ENCODE results near the gene KRTAP27-1.

The KRTAP27-1 gene

GRCh38 chr21:30355906-30356305, 18.4 kb upstream of the KRTAP27-1 start:
- Histone ChIP-seq H3K4me1 (ENCODE audit: insufficient read depth, low read length, severe bottlenecking) (no peaks in the 10 kb centered on the region), H2AFZ (ENCODE audit: low read length) (no peak overlapping the region), H3K9me3 (ENCODE audit: low read length) (no peaks in the 10 kb centered on the region), H3K36me3 (ENCODE audit: insufficient read depth, low read length) (no peaks in the 10 kb centered on the region), H3F3A (ENCODE audit: insufficient read depth, low read length) (no peaks in the 10 kb centered on the region), H3K9ac (ENCODE audit: low read length) (no peak overlapping the region), H3K27ac (ENCODE audit: low read depth, low read length, poor library complexity, severe bottlenecking) (no peak overlapping the region), H3K9me2 (ENCODE audit: low read depth, low read length) (no peaks in the 10 kb centered on the region), H3K4me3 (ENCODE audit: low read depth, low read length, poor library complexity, severe bottlenecking) (no peak overlapping the region), H3K27me3 (ENCODE audit: insufficient read depth, low read length) (no peaks in the 10 kb centered on the region), H3K79me2 (ENCODE audit: insufficient read depth, low read length) (no peaks in the 10 kb centered on the region), H4K20me1 (ENCODE audit: insufficient read depth, low read length) (no peaks in the 10 kb centered on the region), H3K4me2 (ENCODE audit: low read length) (no peak overlapping the region)
- no peak for TF ChIP-seq EZH2 (IDR thresholded peaks at IDR 0.05; ENCODE audit: borderline replicate concordance, low read length)
- TF ChIP-seq CTCF (IDR thresholded peaks at IDR 0.05; ENCODE audit: low read length): no peak

- H3F3A ChIP-seq (ENCODE audit: insufficient read depth, low read length): no peaks in the 10 kb centered on the region
Measured at GRCh38 chr21:30354308-30355005, 17.0 kb upstream of the KRTAP27-1 start.

DNA sequence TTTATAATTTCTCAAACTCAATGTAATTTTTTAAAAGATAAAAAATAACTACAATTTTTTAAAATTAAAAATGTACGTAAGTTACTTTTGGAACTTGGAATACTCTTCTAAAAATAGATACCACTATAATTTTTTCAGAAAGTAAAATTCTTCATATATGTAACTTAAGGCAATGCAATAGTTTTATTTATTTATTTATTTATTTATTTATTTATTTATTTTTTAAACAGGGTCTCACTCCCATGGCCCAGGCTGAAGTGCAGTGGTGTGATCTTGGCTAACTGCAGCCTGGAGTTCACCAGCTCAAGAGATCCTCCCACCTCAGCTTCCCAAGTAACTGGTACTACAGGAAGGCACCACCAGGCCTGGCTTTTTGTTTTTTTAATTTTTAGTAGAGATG, 14.0 kb upstream of the KRTAP27-1 start:
- Histone ChIP-seq H3F3A (ENCODE audit: insufficient read depth, low read length) (no peaks in the 10 kb centered on the region), H4K20me1 (ENCODE audit: insufficient read depth, low read length) (no peaks in the 10 kb centered on the region), H3K9me2 (ENCODE audit: low read depth, low read length) (no peaks in the 10 kb centered on the region), H3K4me3 (ENCODE audit: low read depth, low read length, poor library complexity, severe bottlenecking) (no peak overlapping the region), H3K27ac (ENCODE audit: low read depth, low read length, poor library complexity, severe bottlenecking) (no peak overlapping the region), H3K79me2 (ENCODE audit: insufficient read depth, low read length) (no peaks in the 10 kb centered on the region), H3K27me3 (ENCODE audit: insufficient read depth, low read length) (no peaks in the 10 kb centered on the region), H3K9me3 (ENCODE audit: low read length) (no peaks in the 10 kb centered on the region), H3K4me1 (ENCODE audit: insufficient read depth, low read length, severe bottlenecking) (no peaks in the 10 kb centered on the region), H3K9ac (ENCODE audit: low read length) (no peak overlapping the region), H3K36me3 (ENCODE audit: insufficient read depth, low read length) (no peaks in the 10 kb centered on the region), H2AFZ (ENCODE audit: low read length) (no peak overlapping the region), H3K4me2 (ENCODE audit: low read length) (no peak overlapping the region)
- TF ChIP-seq EZH2 (IDR thresholded peaks at IDR 0.05; ENCODE audit: borderline replicate concordance, low read length) (no peak), CTCF (IDR thresholded peaks at IDR 0.05; ENCODE audit: low read length) (no peak)

More at GRCh38 chr21:30354308-30355005, 17.0 kb upstream of the KRTAP27-1 start:
- Histone ChIP-seq H3K27me3 (ENCODE audit: insufficient read depth, low read length) (no peaks in the 10 kb centered on the region), H4K20me1 (ENCODE audit: insufficient read depth, low read length) (no peaks in the 10 kb centered on the region), H3K9me2 (ENCODE audit: low read depth, low read length) (no peaks in the 10 kb centered on the region), H3K4me2 (ENCODE audit: low read length) (no peak overlapping the region), H3K9ac (ENCODE audit: low read length) (no peak overlapping the region), H3K4me3 (ENCODE audit: low read depth, low read length, poor library complexity, severe bottlenecking) (no peak overlapping the region), H3K4me1 (ENCODE audit: insufficient read depth, low read length, severe bottlenecking) (no peaks in the 10 kb centered on the region), H3K79me2 (ENCODE audit: insufficient read depth, low read length) (no peaks in the 10 kb centered on the region), H3K36me3 (ENCODE audit: insufficient read depth, low read length) (no peaks in the 10 kb centered on the region), H3K9me3 (ENCODE audit: low read length) (no peaks in the 10 kb centered on the region), H2AFZ (ENCODE audit: low read length) (no peak overlapping the region), H3K27ac (ENCODE audit: low read depth, low read length, poor library complexity, severe bottlenecking) (no peak overlapping the region)
- TF ChIP-seq EZH2 (IDR thresholded peaks at IDR 0.05; ENCODE audit: borderline replicate concordance, low read length): no peak
- no peak for TF ChIP-seq CTCF (IDR thresholded peaks at IDR 0.05; ENCODE audit: low read length)

Data from OCI-LY1 (cell line).